Colonic mucosa (tissue), 4 donors: ENCODE results near the gene SLC22A25. TPM values are rescaled to one million over a fixed set of nuclear protein-coding genes. Genes with fewer than 3 reads are reported as not detected.

ENCODE experiments used
- DNase-seq: peaks from one replicate; pipeline ENCODE4 v3.0.0-alpha.2; 2020
- H3K27ac ChIP-seq: fragments of 200-600 bp; one replicate; pipeline ENCODE4 v1.8.0; 2021
- H3K27me3 ChIP-seq: fragments of 200-600 bp; one replicate; pipeline ENCODE4 v1.8.0; 2021
- H3K36me3 ChIP-seq: fragments of 200-600 bp; one replicate; pipeline ENCODE4 v1.8.0; 2021
- H3K4me1 ChIP-seq: fragments of 200-600 bp; one replicate; pipeline ENCODE4 v1.8.0; 2021; ENCODE audit warnings: mild to moderate bottlenecking
- H3K4me3 ChIP-seq: fragments of 200-600 bp; one replicate; pipeline ENCODE4 v1.8.0; 2021
- H3K9ac ChIP-seq, 2 donors: one replicate each; pipeline ENCODE4 v1.7.0; 2013; ENCODE audit warnings: control low read depth in 2 of 2, low read depth in 2 of 2, low read length in 2 of 2
- H3K9me3 ChIP-seq: fragments of 200-600 bp; one replicate; pipeline ENCODE4 v1.8.0; 2021
- CTCF ChIP-seq: fragments of 200-600 bp; IDR thresholded peaks from one replicate; pipeline ENCODE4 v1.8.0; 2022; ENCODE audit warnings: antibody characterized with exemption, mild to moderate bottlenecking
- intact Hi-C: fragments of 100-400 bp; cut with DNase I; formaldehyde crosslinking; loops from one replicate; pipeline ENCODE4 v1.14.1; 2022
- total RNA-seq, 2 donors: library from RNA; stranded (reverse); fragmentation: NEBNext Ultra II Directional in 1 of 2; extraction: Animal tissue kit (Norgen Biotek cat#: 25700) in 1 of 2; gene quantifications; one replicate each; pipeline ENCODE4 v1.2.1, GENCODE V29; 2021
- donor health status: healthy.
- donor health status: DM: no; HTN: no; CAD: no.
- donor health status: DM: no; HTN: no; CAD: no.

SLC22A25 gene
- total RNA-seq, 2 donors from 2014 or later: not detected

- Histone ChIP-seq H3K4me3 (no peak overlapping the region), H3K27ac (no peak overlapping the region), H3K36me3 (no peaks in the 10 kb centered on the region), H3K9ac (no peak overlapping the region), H3K27me3 (no peaks in the 10 kb centered on the region), H3K9me3 (no peaks in the 10 kb centered on the region), H3K4me1 (no peaks in the 10 kb centered on the region)
- no peak for DNase-seq
- intact Hi-C loops: no loop called here
- no peak for TF ChIP-seq CTCF
Measured at GRCh38 chr11:63277345-63277943, 34.0 kb upstream of the SLC22A25 start.

GRCh38 chr11:63274776-63275175 is 31.4 kb upstream of the SLC22A25 start:
- Histone ChIP-seq H3K4me1 (no peaks in the 10 kb centered on the region), H3K9ac (no peak overlapping the region), H3K4me3 (no peak overlapping the region), H3K27me3 (no peaks in the 10 kb centered on the region), H3K9me3 (no peaks in the 10 kb centered on the region), H3K36me3 (no peaks in the 10 kb centered on the region), H3K27ac (no peak overlapping the region)
- no peak for TF ChIP-seq CTCF
- DNase-seq: no peak
- intact Hi-C loops: no loop called here

GRCh38 chr11:63273685-63274084 is 30.3 kb upstream of the SLC22A25 start:
- no peaks in the 10 kb centered on the region for H3K36me3 ChIP-seq
- no peak overlapping the region for H3K9ac ChIP-seq
- intact Hi-C loops: no loop called here
- DNase-seq: no peak
- no peaks in the 10 kb centered on the region for H3K27me3 ChIP-seq
- H3K9me3 ChIP-seq: no peaks in the 10 kb centered on the region
- no peak overlapping the region for H3K4me3 ChIP-seq
- TF ChIP-seq CTCF: no peak
- no peak overlapping the region for H3K27ac ChIP-seq
- H3K4me1 ChIP-seq: no peaks in the 10 kb centered on the region

- TF ChIP-seq CTCF: no peak
- no peak overlapping the region for H3K9ac ChIP-seq
- DNase-seq: no peak
- no peaks in the 10 kb centered on the region for H3K4me1 ChIP-seq
- intact Hi-C loops: no loop called here
- no peaks in the 10 kb centered on the region for H3K27me3 ChIP-seq
- H3K27ac ChIP-seq: no peak overlapping the region
- no peaks in the 10 kb centered on the region for H3K36me3 ChIP-seq
- no peak overlapping the region for H3K4me3 ChIP-seq
- H3K9me3 ChIP-seq: no peaks in the 10 kb centered on the region
Measured at GRCh38 chr11:63262547-63262946, 19.1 kb upstream of the SLC22A25 start.

GRCh38 chr11:63251312-63251711 is 7.9 kb upstream of the SLC22A25 start:
- Histone ChIP-seq H3K4me1 (no peaks in the 10 kb centered on the region), H3K9ac (no peak overlapping the region), H3K27me3 (no peaks in the 10 kb centered on the region), H3K36me3 (no peaks in the 10 kb centered on the region), H3K4me3 (no peak overlapping the region), H3K9me3 (no peaks in the 10 kb centered on the region), H3K27ac (no peak overlapping the region)
- no peak for TF ChIP-seq CTCF
- DNase-seq: no peak
- intact Hi-C loops: no loop called here
